Right atrium auricular region (tissue), 2 donors: ENCODE data around the gene OR4S2. TPM values are rescaled to one million over a fixed set of nuclear protein-coding genes. Genes with fewer than 3 reads are reported as not detected.

Experiments used
- DNase-seq: peaks from one replicate; pipeline ENCODE4 v3.0.0-alpha.2; 2019; ENCODE audit warnings: low spot score
- H3K27ac ChIP-seq, 2 donors: fragments of 200-600 bp; sonication (generic); 1 replicate in 1 of 2; 2 replicates in 1 of 2; pipeline ENCODE4 v1.5.1; 2016 to 2019
- H3K27me3 ChIP-seq, 2 donors: fragments of 200-600 bp; sonication (generic); one replicate each; pipeline versions ENCODE4 v1.5.1 to v1.6.0; 2017 to 2019
- H3K36me3 ChIP-seq: fragments of 200-600 bp; sonication (generic); one replicate; pipeline ENCODE4 v1.5.1; 2016
- H3K4me1 ChIP-seq, 2 donors: fragments of 200-600 bp; sonication (generic); one replicate each; pipeline versions ENCODE4 v1.5.1 to v1.6.0; 2017 to 2019
- H3K4me3 ChIP-seq, 2 donors: fragments of 200-600 bp; sonication (generic); 1 replicate in 1 of 2; 2 replicates in 1 of 2; pipeline ENCODE4 v1.5.1; 2017 to 2019; ENCODE audit warnings: mild to moderate bottlenecking in 1 of 2, moderate library complexity in 1 of 2
- H3K9me3 ChIP-seq, 2 donors: fragments of 200-600 bp; sonication (generic); one replicate each; pipeline ENCODE4 v1.5.1; 2019
- CTCF ChIP-seq, 2 donors: fragments of 200-600 bp; sonication (generic); IDR thresholded peaks; one replicate each; pipeline ENCODE4 v1.5.1; 2019; ENCODE audit warnings: antibody characterized with exemption in 2 of 2
- total RNA-seq, 2 donors: library from RNA; depleted of rRNA; stranded (reverse); fragments of >200 nt; gene quantifications; one replicate each; pipeline ENCODE4 v1.1.0, GENCODE V29; 2016

The OR4S2 gene
- total RNA-seq, 2 donors from 2014 or later, result not detected

GRCh38 chr11:55701429-55701828 lies 53.3 kb downstream of the OR4S2 start:
- H3K27ac ChIP-seq, result no peak overlapping the region
- peaks cover 0 to 7% of the 10 kb centered on the region in 2 donors for H3K9me3 ChIP-seq
- H3K4me1 ChIP-seq, result no peaks in the 10 kb centered on the region
- no peaks in the 10 kb centered on the region for H3K36me3 ChIP-seq
- TF ChIP-seq CTCF (IDR thresholded peaks at IDR 0.05), result no peak
- H3K27me3 ChIP-seq, result no peaks in the 10 kb centered on the region
- DNase-seq, result no peak
- H3K4me3 ChIP-seq, result no peak overlapping the region

Other genes with a start within 250 kb of the OR4S2 start
- gene OR4C15, start 93.9 kb upstream of the OR4S2 start, total RNA-seq, result not detected
- not detected for gene OR4C16, start 76.2 kb upstream of the OR4S2 start, total RNA-seq
- not detected for gene OR4C11, start 40.7 kb upstream of the OR4S2 start, total RNA-seq
- not detected for gene OR4P4, start 13.2 kb upstream of the OR4S2 start, total RNA-seq
- not detected for gene OR4C6, start 13.9 kb downstream of the OR4S2 start, total RNA-seq
- gene OR5D13, start 125.1 kb downstream of the OR4S2 start, total RNA-seq, result not detected
- not detected for gene OR5D14, start 147.2 kb downstream of the OR4S2 start, total RNA-seq
- not detected for gene OR5L1, start 163.0 kb downstream of the OR4S2 start, total RNA-seq
- gene OR5D18, start 171.3 kb downstream of the OR4S2 start, total RNA-seq, result not detected
- gene OR5L2, start 178.9 kb downstream of the OR4S2 start, total RNA-seq, result not detected
- gene OR5D16, start 190.4 kb downstream of the OR4S2 start, total RNA-seq, result not detected
- gene TRIM51, start 235.0 kb downstream of the OR4S2 start, total RNA-seq, result not detected